ENCODE results near the gene SDK1. TPM values are rescaled to one million over a fixed set of nuclear protein-coding genes. Genes with fewer than 3 reads are reported as not detected.

SDK1 gene
- total RNA-seq, 1 donor from 2014 or later = 5.4 TPM

DNA sequence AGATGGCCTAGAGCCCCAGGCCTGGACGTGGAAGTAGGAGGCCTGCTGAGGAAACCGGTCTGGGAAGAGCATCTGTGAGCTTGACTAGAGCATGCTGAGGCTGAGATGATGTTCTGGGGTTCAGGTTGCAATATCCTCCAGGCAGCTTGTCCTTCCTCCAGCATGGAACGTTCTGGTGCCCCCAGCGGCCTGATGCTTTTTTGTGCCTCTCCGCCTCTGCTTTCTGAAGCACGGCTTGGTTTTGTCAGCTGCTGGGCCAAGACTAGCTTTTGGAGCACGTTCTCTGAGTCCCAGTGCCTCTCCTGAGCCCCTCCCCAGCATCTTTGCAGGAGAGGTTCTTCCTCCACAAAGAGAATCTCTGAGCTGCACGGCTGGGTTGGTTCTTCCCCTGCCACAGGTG lies 699.1 kb downstream of the SDK1 start:
- H3K9me3 Mint-ChIP-seq (ENCODE audit: unreplicated experiment) = no peaks in the 10 kb centered on the region

DNA sequence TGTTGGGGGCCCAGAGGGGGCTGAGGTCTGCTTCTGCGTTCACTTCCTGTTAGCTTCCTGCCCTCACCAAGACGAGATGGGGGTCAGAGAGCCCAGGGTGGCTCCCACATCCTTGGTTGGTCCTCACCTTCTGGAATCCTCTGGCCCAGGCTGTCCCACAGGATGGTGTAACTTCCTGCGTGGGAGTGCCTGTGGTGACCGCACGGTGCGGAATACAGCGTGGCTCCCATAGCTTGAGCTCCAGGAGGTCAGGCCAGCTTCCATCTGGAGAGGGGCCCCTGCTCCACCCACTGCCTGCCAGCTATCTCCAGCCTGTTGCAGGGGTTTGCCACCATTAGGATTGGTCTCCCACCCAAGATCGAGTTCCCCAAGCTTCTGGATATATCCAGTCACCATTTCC lies 699.9 kb downstream of the SDK1 start:
- Mint-ChIP-seq H3K9me3 (ENCODE audit: unreplicated experiment) (no peaks in the 10 kb centered on the region), H3K4me1 (ENCODE audit: unreplicated experiment) (no peaks in the 10 kb centered on the region), H3K27me3 (ENCODE audit: unreplicated experiment) (no peaks in the 10 kb centered on the region), H3K27ac (ENCODE audit: unreplicated experiment) (no peak overlapping the region), H3K4me3 (ENCODE audit: unreplicated experiment) (no peak overlapping the region), H3K36me3 (ENCODE audit: unreplicated experiment) (no peaks in the 10 kb centered on the region)
- no peak for DNase-seq (ENCODE audit: extremely low spot score, unreplicated experiment)
- TF ChIP-seq, protein P1, sequence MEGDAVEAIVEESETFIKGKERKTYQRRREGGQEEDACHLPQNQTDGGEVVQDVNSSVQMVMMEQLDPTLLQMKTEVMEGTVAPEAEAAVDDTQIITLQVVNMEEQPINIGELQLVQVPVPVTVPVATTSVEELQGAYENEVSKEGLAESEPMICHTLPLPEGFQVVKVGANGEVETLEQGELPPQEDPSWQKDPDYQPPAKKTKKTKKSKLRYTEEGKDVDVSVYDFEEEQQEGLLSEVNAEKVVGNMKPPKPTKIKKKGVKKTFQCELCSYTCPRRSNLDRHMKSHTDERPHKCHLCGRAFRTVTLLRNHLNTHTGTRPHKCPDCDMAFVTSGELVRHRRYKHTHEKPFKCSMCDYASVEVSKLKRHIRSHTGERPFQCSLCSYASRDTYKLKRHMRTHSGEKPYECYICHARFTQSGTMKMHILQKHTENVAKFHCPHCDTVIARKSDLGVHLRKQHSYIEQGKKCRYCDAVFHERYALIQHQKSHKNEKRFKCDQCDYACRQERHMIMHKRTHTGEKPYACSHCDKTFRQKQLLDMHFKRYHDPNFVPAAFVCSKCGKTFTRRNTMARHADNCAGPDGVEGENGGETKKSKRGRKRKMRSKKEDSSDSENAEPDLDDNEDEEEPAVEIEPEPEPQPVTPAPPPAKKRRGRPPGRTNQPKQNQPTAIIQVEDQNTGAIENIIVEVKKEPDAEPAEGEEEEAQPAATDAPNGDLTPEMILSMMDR (IDR thresholded peaks at IDR 0.05) = no peak

More for the DNA sequence above, 699.1 kb downstream of the SDK1 start:
- no peaks in the 10 kb centered on the region for H3K36me3 Mint-ChIP-seq (ENCODE audit: unreplicated experiment)
- no peak for DNase-seq (ENCODE audit: extremely low spot score, unreplicated experiment)
- no peak overlapping the region for H3K27ac Mint-ChIP-seq (ENCODE audit: unreplicated experiment)
- no peaks in the 10 kb centered on the region for H3K27me3 Mint-ChIP-seq (ENCODE audit: unreplicated experiment)
- TF ChIP-seq, protein P1 (IDR thresholded peaks at IDR 0.05) = no peak
- H3K4me3 Mint-ChIP-seq (ENCODE audit: unreplicated experiment) = no peak overlapping the region
- H3K4me1 Mint-ChIP-seq (ENCODE audit: unreplicated experiment) = no peaks in the 10 kb centered on the region

DNA sequence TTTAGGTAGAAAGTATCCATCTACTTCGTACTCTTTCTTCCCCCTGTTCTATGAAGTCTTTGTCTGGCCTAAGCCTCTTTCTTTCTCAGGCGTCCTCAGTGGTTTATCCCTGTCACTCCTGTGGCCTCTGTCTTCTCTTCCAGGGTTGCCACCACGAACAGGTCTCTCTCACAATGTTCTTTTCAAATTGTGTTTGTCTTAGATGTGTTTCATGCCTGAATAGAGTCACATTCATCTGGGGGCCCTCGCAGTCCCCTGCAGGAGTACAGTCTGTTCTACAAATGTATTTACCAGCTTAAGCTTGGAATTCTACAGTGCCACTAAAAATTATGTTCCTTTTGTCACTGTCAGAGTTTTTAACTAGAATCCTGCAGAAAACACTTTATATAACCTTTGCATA lies 700.7 kb downstream of the SDK1 start:
- Mint-ChIP-seq H3K4me1 (ENCODE audit: unreplicated experiment) (peaks cover 3% of the 10 kb centered on the region), H3K36me3 (ENCODE audit: unreplicated experiment) (no peaks in the 10 kb centered on the region), H3K27ac (ENCODE audit: unreplicated experiment) (no peak overlapping the region), H3K27me3 (ENCODE audit: unreplicated experiment) (no peaks in the 10 kb centered on the region), H3K4me3 (ENCODE audit: unreplicated experiment) (no peak overlapping the region), H3K9me3 (ENCODE audit: unreplicated experiment) (no peaks in the 10 kb centered on the region)
- DNase-seq (ENCODE audit: extremely low spot score, unreplicated experiment) = no peak
- TF ChIP-seq, protein P1 (IDR thresholded peaks at IDR 0.05) = no peak

DNA sequence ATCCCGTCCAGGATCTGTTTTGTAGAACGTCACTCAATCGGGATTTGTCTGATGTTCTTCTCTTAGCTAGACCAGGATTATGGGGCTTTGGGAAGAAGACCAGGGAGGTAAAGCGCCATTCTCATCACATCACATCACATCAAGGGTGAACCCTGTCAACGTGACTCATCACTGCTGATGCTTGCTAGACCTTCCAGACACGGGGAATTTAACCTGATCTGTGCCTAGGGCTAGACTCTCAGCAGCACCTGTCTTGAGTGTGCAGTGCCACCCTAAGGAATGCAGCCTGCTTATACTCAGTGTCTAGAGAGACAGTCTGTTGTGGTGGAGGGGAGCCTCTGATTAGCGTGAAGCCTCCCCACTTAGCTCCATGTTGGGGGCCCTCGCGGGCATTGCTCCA lies 702.5 kb downstream of the SDK1 start:
- Mint-ChIP-seq H3K36me3 (ENCODE audit: unreplicated experiment) (no peaks in the 10 kb centered on the region), H3K4me1 (ENCODE audit: unreplicated experiment) (peaks cover 3% of the 10 kb centered on the region), H3K4me3 (ENCODE audit: unreplicated experiment) (no peak overlapping the region), H3K27ac (ENCODE audit: unreplicated experiment) (no peak overlapping the region), H3K9me3 (ENCODE audit: unreplicated experiment) (no peaks in the 10 kb centered on the region), H3K27me3 (ENCODE audit: unreplicated experiment) (no peaks in the 10 kb centered on the region)
- TF ChIP-seq, protein P1 (IDR thresholded peaks at IDR 0.05) = no peak
- DNase-seq (ENCODE audit: extremely low spot score, unreplicated experiment) = no peak

DNA sequence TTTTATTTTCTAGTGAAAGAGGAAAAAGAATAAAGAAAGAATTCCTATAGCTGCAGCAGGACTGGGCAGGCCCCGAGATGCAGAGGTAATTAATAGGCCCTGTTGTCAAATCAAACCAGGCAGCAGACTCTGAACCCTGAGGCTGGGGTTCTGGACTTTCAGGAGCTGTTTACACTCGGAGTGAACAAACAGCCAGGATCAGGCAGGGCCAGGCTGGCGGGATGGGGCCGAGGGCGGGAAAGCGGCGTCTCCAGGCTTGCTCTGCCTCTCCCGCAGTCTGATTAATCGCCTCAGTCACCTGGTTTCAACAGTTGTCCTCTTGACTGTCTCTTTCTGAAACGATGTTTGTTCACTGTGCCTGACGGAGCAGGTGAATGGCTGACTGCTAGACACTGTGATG lies 705.6 kb downstream of the SDK1 start:
- no peak overlapping the region for H3K27ac Mint-ChIP-seq (ENCODE audit: unreplicated experiment)
- no peak overlapping the region for H3K4me3 Mint-ChIP-seq (ENCODE audit: unreplicated experiment)
- H3K4me1 Mint-ChIP-seq (ENCODE audit: unreplicated experiment) = peaks cover 3% of the 10 kb centered on the region
- TF ChIP-seq, protein P1 (IDR thresholded peaks at IDR 0.05) = no peak
- no peaks in the 10 kb centered on the region for H3K27me3 Mint-ChIP-seq (ENCODE audit: unreplicated experiment)
- DNase-seq (ENCODE audit: extremely low spot score, unreplicated experiment) = no peak
- H3K9me3 Mint-ChIP-seq (ENCODE audit: unreplicated experiment) = no peaks in the 10 kb centered on the region
- no peaks in the 10 kb centered on the region for H3K36me3 Mint-ChIP-seq (ENCODE audit: unreplicated experiment)

Data from osteocyte (in vitro differentiated cells).